ENCODE results near the gene DNAJC3.
"Not testable (repeated sequence)": the region's sequence is repeated elsewhere in the genome, so short reads cannot be mapped to it uniquely, and the experiment has no call there.

The DNAJC3 gene

GRCh38 chr13:95714142-95714832 lies 37.3 kb downstream of the DNAJC3 start:
- DNase-seq (ENCODE audit: low spot score): no peak

GRCh38 chr13:95716231-95716630 lies 39.3 kb downstream of the DNAJC3 start:
- no peak for DNase-seq (ENCODE audit: low spot score)

GRCh38 chr13:95722241-95722640 lies 45.3 kb downstream of the DNAJC3 start:
- no peak for DNase-seq (ENCODE audit: low spot score)

- no peak for DNase-seq (ENCODE audit: low spot score)
Observed at GRCh38 chr13:95723438-95723837, 46.5 kb downstream of the DNAJC3 start.

- no peak for DNase-seq (ENCODE audit: low spot score)
Observed at GRCh38 chr13:95724252-95724651, 47.3 kb downstream of the DNAJC3 start.

GRCh38 chr13:95726876-95727275 lies 49.9 kb downstream of the DNAJC3 start:
- DNase-seq (ENCODE audit: low spot score): no peak

- no peak for DNase-seq (ENCODE audit: low spot score)
Observed at GRCh38 chr13:95728957-95729356, 52.0 kb downstream of the DNAJC3 start.

- no peak for DNase-seq (ENCODE audit: low spot score)
Observed at GRCh38 chr13:95734124-95734523, 57.2 kb downstream of the DNAJC3 start.

- DNase-seq (ENCODE audit: low spot score): not testable (repeated sequence)
Observed at GRCh38 chr13:95740071-95740978, 63.4 kb downstream of the DNAJC3 start.

GRCh38 chr13:95740979-95741320 lies 64.0 kb downstream of the DNAJC3 start:
- DNase-seq (ENCODE audit: low spot score): no peak

- DNase-seq (ENCODE audit: low spot score): no peak
Observed at GRCh38 chr13:95741584-95742563, 64.9 kb downstream of the DNAJC3 start.

- no peak for DNase-seq (ENCODE audit: low spot score)
Observed at GRCh38 chr13:95743192-95743591, 66.3 kb downstream of the DNAJC3 start.

- DNase-seq (ENCODE audit: low spot score): no peak
Observed at GRCh38 chr13:95745289-95745688, 68.3 kb downstream of the DNAJC3 start.

- DNase-seq (ENCODE audit: low spot score): no peak
Observed at GRCh38 chr13:95745752-95746151, 68.8 kb downstream of the DNAJC3 start.

- DNase-seq (ENCODE audit: low spot score): no peak
Observed at GRCh38 chr13:95749545-95749944, 72.6 kb downstream of the DNAJC3 start.

- no peak for DNase-seq (ENCODE audit: low spot score)
Observed at GRCh38 chr13:95752677-95753076, 75.7 kb downstream of the DNAJC3 start.

GRCh38 chr13:95754069-95754468 lies 77.1 kb downstream of the DNAJC3 start:
- no peak for DNase-seq (ENCODE audit: low spot score)

GRCh38 chr13:95756072-95756471 lies 79.1 kb downstream of the DNAJC3 start:
- DNase-seq (ENCODE audit: low spot score): no peak

- peak; percentile 47 for DNase-seq (ENCODE audit: low spot score)
Observed at GRCh38 chr13:95762626-95763025, 85.7 kb downstream of the DNAJC3 start.

GRCh38 chr13:95763601-95764000 lies 86.7 kb downstream of the DNAJC3 start:
- DNase-seq (ENCODE audit: low spot score): no peak

GRCh38 chr13:95771905-95772304 lies 95.0 kb downstream of the DNAJC3 start:
- no peak for DNase-seq (ENCODE audit: low spot score)

- DNase-seq (ENCODE audit: low spot score): no peak
Observed at GRCh38 chr13:95779522-95779921, 102.6 kb downstream of the DNAJC3 start.

All from Ammon's horn (tissue), 1 donor.